Activated naive CD4-positive, alpha-beta T cell (primary cell): ENCODE results near the gene GIMAP7.
"Not testable (repeated sequence)": the region's sequence is repeated elsewhere in the genome, so short reads cannot be mapped to it uniquely, and the experiment has no call there.

Experiments
- DNase-seq, 4 experiments: peaks; one replicate each; lab custom pipeline; 2025; lab: John Stamatoyannopoulos, UW

The GIMAP7 gene

GRCh38 chr7:150513758-150514157 is 914 bp upstream of the GIMAP7 start:
- DNase-seq: no peak

GRCh38 chr7:150515248-150516147 is 826 bp downstream of the GIMAP7 start:
- DNase-seq: no peak

- DNase-seq: no peak
Measured at GRCh38 chr7:150516956-150517745, 2.5 kb downstream of the GIMAP7 start.

- no peak for DNase-seq
Measured at GRCh38 chr7:150519310-150519709, 4.6 kb downstream of the GIMAP7 start.

- peak in 2 of 4 experiments; percentile 19 to 27 for DNase-seq
Measured at GRCh38 chr7:150520145-150520544, 5.5 kb downstream of the GIMAP7 start.

- not testable (repeated sequence) for DNase-seq
Measured at GRCh38 chr7:150522931-150523330, 8.3 kb downstream of the GIMAP7 start.

GRCh38 chr7:150524018-150524417 is 9.3 kb downstream of the GIMAP7 start:
- DNase-seq: no peak

- no peak for DNase-seq
Measured at GRCh38 chr7:150531704-150532103, 17.0 kb downstream of the GIMAP7 start.

- no peak for DNase-seq
Measured at GRCh38 chr7:150538259-150538658, 23.6 kb downstream of the GIMAP7 start.

GRCh38 chr7:150553163-150553562 is 38.5 kb downstream of the GIMAP7 start:
- no peak for DNase-seq

GRCh38 chr7:150556521-150557138 is 42.0 kb downstream of the GIMAP7 start:
- no peak for DNase-seq

- DNase-seq: no peak
Measured at GRCh38 chr7:150560486-150560885, 45.8 kb downstream of the GIMAP7 start.

GRCh38 chr7:150562919-150563318 is 48.2 kb downstream of the GIMAP7 start:
- no peak for DNase-seq

GRCh38 chr7:150564006-150564405 is 49.3 kb downstream of the GIMAP7 start:
- no peak for DNase-seq

- DNase-seq: no peak
Measured at GRCh38 chr7:150564566-150564965, 49.9 kb downstream of the GIMAP7 start.

- DNase-seq: no peak
Measured at GRCh38 chr7:150565239-150565638, 50.6 kb downstream of the GIMAP7 start.

GRCh38 chr7:150566123-150566522 is 51.5 kb downstream of the GIMAP7 start:
- no peak for DNase-seq

GRCh38 chr7:150566572-150566971 is 51.9 kb downstream of the GIMAP7 start:
- DNase-seq: no peak

GRCh38 chr7:150567169-150567568 is 52.5 kb downstream of the GIMAP7 start, which contains the start of gene GIMAP4:
Gene GIMAP4, plus strand, starts transcription at chr7:150567390. Its CDS starts 2,512 bp downstream, at chr7:150569902.
- DNase-seq: no peak

GRCh38 chr7:150567871-150568301 is 53.2 kb downstream of the GIMAP7 start:
- peak in 1 of 4 experiments; percentile 17 for DNase-seq

- peak in 2 of 4 experiments; percentile 26 to 29 for DNase-seq
Measured at GRCh38 chr7:150568714-150569113, 54.0 kb downstream of the GIMAP7 start.

- no peak for DNase-seq
Measured at GRCh38 chr7:150569245-150569955, 54.7 kb downstream of the GIMAP7 start.
